GM19239 (cell line): ENCODE results near the gene TENM4.

Source experiments
- DNase-seq: peaks from one replicate; pipeline ENCODE4 v3.0.0; 2011; ENCODE audit warnings: low spot score; ENCODE audit not compliant: insufficient read length
- FAIRE-seq: peaks from 2 replicates; lab custom pipeline; 2011; peaks lifted over from hg19 to GRCh38; lab: Jason Lieb, UNC

Gene TENM4

GRCh38 chr11:78823588-78823987 lies 617.2 kb downstream of the TENM4 start:
- no peak for FAIRE-seq
- DNase-seq = no peak

GRCh38 chr11:78822931-78823423 lies 617.9 kb downstream of the TENM4 start:
- no peak for FAIRE-seq
- no peak for DNase-seq

GRCh38 chr11:78821371-78822306 lies 619.2 kb downstream of the TENM4 start:
- no peak for FAIRE-seq
- DNase-seq = no peak

GRCh38 chr11:78820741-78821140 lies 620.1 kb downstream of the TENM4 start:
- FAIRE-seq (no peak), DNase-seq (no peak)

GRCh38 chr11:78818201-78818600 lies 622.6 kb downstream of the TENM4 start:
- FAIRE-seq = no peak

GRCh38 chr11:78815831-78816230 lies 625.0 kb downstream of the TENM4 start:
- FAIRE-seq (no peak), DNase-seq (no peak)

More at GRCh38 chr11:78818201-78818600, 622.6 kb downstream of the TENM4 start:
- DNase-seq = no peak

GRCh38 chr11:78812513-78813293 lies 628.1 kb downstream of the TENM4 start:
- DNase-seq (no peak), FAIRE-seq (no peak)

GRCh38 chr11:78810559-78811009 lies 630.2 kb downstream of the TENM4 start:
- no peak for DNase-seq
- FAIRE-seq = no peak

- FAIRE-seq = no peak
- no peak for DNase-seq
These were observed 630.8 kb downstream of the TENM4 start for GRCh38 chr11:78809931-78810541.

GRCh38 chr11:78808923-78809322 lies 631.9 kb downstream of the TENM4 start:
- FAIRE-seq (no peak), DNase-seq (no peak)

GRCh38 chr11:78807351-78807750 lies 633.5 kb downstream of the TENM4 start:
- no peak for FAIRE-seq
- no peak for DNase-seq

- FAIRE-seq (no peak), DNase-seq (no peak)
These were observed 634.4 kb downstream of the TENM4 start for GRCh38 chr11:78806214-78807004.

GRCh38 chr11:78804991-78805390 lies 635.8 kb downstream of the TENM4 start:
- DNase-seq (no peak), FAIRE-seq (no peak)

GRCh38 chr11:78803995-78804394 lies 636.8 kb downstream of the TENM4 start:
- FAIRE-seq = no peak
- DNase-seq = no peak

GRCh38 chr11:78802058-78802761 lies 638.6 kb downstream of the TENM4 start:
- DNase-seq (no peak), FAIRE-seq (no peak)

- FAIRE-seq (no peak), DNase-seq (no peak)
These were observed 639.5 kb downstream of the TENM4 start for GRCh38 chr11:78801161-78801884.

GRCh38 chr11:78800756-78801155 lies 640.1 kb downstream of the TENM4 start:
- DNase-seq = no peak
- no peak for FAIRE-seq

GRCh38 chr11:78800096-78800690 lies 640.6 kb downstream of the TENM4 start:
- DNase-seq (no peak), FAIRE-seq (no peak)
